ENCODE data around the gene TNFRSF19.

The TNFRSF19 gene

DNA sequence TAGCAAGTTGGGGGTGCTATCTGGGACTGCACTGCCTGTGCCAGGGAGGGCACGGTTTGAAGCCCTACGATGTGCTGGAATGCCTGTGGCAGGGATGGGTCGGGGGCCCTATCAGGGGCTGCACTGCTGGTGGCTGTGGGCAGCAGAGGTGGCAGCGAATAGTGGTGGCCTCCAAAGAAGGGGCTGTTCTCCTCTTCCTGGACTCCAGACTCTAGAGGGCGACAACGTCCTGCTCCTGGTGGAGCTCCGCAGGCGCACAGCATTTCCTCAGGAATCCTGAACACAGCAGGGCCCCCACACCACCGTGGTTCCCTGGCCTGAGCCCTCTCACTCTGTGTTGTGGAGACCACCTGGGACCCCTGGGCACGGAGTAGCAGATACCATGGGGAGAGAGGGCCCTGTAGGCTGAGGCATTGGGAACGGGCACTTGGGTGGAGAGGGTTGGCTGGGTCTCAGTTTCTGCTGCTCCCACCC lies 145.6 kb downstream of the TNFRSF19 start:
- no peak for DNase-seq (ENCODE audit: low read depth, low spot score)

GRCh38 chr13:23716401-23716800 lies 146.2 kb downstream of the TNFRSF19 start:
- DNase-seq (ENCODE audit: low read depth, low spot score): no peak

DNA sequence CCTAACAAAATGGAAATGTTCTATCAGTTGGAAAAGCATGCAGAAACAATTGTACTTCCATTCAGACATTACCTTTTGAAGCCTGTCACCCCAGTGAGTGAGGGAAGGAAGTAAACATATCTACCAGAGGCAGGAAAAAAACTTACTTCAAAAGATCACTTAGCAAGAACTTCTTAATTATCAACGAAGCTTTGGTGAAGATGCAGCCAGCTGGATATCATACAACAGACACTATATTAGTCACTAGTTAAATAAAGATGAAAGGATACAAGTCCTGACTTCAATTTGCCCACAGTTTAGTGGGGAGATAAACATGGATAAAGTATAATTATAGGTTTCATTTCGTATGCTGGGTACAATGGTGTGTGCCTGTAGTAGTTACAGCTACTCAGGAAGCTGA lies 148.8 kb downstream of the TNFRSF19 start:
- DNase-seq (ENCODE audit: low read depth, low spot score): no peak

- no peak for DNase-seq (ENCODE audit: low read depth, low spot score)
Measured at GRCh38 chr13:23722726-23723453, 152.7 kb downstream of the TNFRSF19 start.

DNA sequence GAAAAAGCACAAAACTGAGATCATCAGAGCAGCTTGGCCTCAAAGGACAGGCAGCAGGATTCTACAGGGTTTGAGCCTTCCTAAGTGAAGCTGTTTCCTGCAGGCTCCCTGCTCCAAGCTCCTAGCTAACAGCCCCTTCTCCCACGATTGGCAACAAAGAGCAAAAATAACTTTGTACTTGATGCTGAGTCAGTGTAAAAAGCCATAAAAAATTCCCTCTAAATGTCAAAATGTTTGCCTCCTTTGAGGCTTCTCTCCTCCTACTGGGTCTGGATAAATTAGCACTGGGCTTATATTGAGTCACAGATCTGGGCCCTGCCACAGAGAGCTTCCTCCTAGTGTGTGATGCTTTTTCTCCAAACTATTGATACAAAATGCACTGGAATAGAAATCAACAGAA lies 153.3 kb downstream of the TNFRSF19 start:
- no peak for DNase-seq (ENCODE audit: low read depth, low spot score)

DNA sequence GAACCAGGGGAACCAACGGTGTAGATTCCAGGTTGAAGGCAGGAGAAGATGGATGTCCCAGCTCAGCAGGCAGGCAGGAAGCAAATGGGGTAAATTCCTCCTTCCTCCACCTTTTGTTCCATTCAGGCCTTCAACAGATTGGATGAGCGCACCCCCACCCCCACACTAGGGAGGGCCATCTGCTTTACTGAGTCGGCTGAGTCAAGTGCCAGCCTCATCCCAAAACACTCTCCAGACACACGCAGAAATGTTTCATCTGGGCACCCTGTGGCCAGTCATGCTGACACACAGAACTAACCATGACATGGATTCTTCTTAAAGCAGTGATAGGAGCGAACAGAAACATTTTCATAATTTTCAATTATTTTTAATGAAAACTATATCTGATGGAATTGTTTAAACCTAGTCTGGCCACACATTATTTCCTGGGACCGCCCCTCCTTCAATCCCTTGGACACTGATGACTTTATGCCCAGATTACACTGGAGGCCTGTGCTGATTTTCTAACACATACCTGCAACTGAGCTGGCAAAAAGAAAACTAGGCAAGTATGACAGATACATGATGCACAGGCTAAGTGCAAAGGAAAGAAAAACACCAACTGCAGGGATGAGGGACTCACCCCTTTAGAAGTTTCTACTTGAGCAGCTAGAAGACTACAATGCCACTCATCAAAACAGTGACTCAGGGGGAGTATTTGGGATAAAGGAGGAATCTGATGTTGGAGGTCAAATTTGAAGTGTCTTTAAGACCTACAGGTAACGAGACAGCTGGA lies 154.2 kb downstream of the TNFRSF19 start:
- DNase-seq (ENCODE audit: low read depth, low spot score): no peak

Measured in activated CD4-positive, CD25-positive, alpha-beta regulatory T cell treated with anti-CD3 and anti-CD28 coated beads, Interleukin-2, amount 50 U/mL, for 16 hours (primary cell).